GM12865 (cell line): Measurements from ENCODE around the gene WWC1.

Source experiments
- DNase-seq: peaks from one replicate; pipeline ENCODE4 v3.0.0; 2010; ENCODE audit warnings: low read depth
- H3K4me3 ChIP-seq: 2 replicates; pipeline ENCODE4 v1.5.1; 2011; ENCODE audit warnings: mild to moderate bottlenecking, low read depth, low read length, control low read depth
- TF ChIP-seq, protein P1 (sequence below): IDR thresholded peaks from 2 replicates; pipeline ENCODE4 v1.5.1; 2011; ENCODE audit warnings: low read length, control low read depth, low read depth, inconsistent platforms; ENCODE audit not compliant: insufficient read depth; ENCODE audit errors: missing control alignments

The WWC1 gene

DNA sequence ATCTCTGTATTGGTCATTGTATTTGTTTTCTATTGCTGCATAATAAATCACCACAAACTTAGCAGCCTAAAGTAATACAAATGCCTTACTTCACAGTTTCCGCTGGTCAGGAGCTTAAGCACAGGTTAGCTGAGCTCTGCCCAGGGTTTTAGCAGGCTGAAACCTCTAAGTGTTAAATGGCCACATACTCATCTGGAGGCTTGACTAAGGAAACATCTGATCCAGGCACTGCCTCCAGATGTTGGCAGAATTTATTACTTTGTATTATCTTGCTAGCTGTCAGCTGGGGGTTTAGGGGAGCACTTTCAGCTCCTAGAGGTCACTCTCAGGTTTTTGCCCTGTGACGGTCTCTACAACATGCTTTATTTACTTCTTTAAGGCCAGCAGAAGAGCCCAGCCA is 171.6 kb downstream of the WWC1 start:
- H3K4me3 ChIP-seq, result no peak overlapping the region
- no peak for DNase-seq
- TF ChIP-seq, protein P1, sequence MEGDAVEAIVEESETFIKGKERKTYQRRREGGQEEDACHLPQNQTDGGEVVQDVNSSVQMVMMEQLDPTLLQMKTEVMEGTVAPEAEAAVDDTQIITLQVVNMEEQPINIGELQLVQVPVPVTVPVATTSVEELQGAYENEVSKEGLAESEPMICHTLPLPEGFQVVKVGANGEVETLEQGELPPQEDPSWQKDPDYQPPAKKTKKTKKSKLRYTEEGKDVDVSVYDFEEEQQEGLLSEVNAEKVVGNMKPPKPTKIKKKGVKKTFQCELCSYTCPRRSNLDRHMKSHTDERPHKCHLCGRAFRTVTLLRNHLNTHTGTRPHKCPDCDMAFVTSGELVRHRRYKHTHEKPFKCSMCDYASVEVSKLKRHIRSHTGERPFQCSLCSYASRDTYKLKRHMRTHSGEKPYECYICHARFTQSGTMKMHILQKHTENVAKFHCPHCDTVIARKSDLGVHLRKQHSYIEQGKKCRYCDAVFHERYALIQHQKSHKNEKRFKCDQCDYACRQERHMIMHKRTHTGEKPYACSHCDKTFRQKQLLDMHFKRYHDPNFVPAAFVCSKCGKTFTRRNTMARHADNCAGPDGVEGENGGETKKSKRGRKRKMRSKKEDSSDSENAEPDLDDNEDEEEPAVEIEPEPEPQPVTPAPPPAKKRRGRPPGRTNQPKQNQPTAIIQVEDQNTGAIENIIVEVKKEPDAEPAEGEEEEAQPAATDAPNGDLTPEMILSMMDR, result no peak

DNA sequence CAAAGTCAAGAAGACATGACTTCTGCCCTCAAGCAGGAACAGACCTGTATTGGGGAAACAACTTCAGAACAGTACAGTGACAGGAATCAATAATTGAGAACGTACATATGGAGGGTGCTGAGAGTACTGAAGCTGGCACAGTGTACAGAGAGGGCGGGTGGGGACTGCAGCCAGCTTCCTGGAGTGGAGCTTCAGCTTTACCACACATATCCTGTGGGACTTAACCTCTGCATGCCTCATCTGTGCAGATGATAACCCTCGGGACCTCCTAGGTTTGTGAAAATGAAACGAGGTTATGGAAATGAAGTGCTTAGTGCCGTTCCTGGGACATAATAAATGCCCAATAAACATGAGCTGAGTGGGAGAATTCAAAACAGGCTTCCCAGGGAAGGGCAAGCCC is 172.8 kb downstream of the WWC1 start:
- no peak for DNase-seq
- H3K4me3 ChIP-seq, result no peak overlapping the region
- TF ChIP-seq, protein P1, result no peak

DNA sequence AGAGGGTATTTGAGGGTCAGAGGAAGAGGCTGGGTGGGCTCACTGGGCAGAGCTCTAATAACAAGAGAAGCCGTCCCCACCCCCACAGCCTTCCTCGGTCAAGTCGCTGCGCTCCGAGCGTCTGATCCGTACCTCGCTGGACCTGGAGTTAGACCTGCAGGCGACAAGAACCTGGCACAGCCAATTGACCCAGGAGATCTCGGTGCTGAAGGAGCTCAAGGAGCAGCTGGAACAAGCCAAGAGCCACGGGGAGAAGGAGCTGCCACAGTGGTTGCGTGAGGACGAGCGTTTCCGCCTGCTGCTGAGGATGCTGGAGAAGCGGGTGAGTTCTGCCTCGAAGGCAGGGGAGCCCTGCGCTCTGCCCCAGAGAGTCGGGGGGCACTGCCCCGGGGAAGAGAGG is 173.2 kb downstream of the WWC1 start:
- H3K4me3 ChIP-seq, result no peak overlapping the region
- no peak for DNase-seq
- TF ChIP-seq, protein P1, result no peak

DNA sequence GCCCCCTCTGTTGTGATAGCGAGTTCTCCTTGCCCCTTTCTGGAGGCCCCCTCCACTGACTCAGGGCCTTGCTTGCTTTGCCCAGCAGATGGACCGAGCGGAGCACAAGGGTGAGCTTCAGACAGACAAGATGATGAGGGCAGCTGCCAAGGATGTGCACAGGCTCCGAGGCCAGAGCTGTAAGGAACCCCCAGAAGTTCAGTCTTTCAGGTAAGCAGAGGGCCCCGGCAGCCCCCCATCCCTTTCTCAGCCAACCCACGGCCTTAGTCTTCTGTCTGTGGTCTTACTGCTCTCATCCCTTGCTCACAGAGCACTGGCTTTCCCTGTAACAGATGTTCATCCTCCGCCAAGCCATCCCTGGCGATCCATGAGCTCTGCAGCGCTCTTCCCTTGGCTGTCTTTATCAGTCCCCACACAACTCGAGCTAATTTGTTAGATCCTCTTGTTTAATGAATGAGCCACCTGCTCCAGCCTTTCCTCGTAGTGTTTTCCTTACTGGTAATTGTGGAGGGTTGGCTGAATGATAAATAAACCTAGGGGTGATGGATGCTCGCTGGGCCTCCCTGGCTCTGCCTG is 176.4 kb downstream of the WWC1 start:
- no peak for DNase-seq
- H3K4me3 ChIP-seq, result no peak overlapping the region
- TF ChIP-seq, protein P1, result no peak

DNA sequence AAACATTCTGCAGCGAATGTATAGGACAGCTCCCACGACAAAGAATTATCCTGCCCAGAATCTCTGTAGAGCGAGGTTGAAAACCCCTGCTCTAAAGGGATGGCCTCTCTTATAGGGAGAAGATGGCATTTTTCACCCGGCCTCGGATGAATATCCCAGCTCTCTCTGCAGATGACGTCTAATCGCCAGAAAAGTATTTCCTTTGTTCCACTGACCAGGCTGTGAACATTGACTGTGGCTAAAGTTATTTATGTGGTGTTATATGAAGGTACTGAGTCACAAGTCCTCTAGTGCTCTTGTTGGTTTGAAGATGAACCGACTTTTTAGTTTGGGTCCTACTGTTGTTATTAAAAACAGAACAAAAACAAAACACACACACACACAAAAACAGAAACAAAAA is 177.4 kb downstream of the WWC1 start:
- no peak overlapping the region for H3K4me3 ChIP-seq
- TF ChIP-seq, protein P1, result no peak
- DNase-seq, result no peak

DNA sequence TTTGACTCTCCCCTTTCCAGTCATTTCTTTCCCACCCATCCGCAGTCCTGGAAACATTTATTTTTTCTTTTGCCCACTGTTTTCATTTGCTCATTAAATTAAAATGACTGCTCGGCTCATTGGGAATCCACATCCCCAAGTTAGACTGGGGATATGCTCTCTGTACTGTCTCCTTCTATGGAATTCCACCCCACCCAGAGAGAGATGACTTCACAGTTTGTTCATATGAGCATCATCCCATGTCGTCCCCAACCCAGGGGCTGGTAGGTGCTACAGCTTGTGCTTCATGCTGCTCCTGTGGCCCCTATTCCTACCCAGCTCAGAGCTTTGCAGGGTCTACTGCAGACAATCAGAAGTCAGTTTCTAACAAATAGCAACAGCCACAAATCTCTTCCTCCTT is 178.4 kb downstream of the WWC1 start:
- no peak for DNase-seq
- H3K4me3 ChIP-seq, result no peak overlapping the region
- TF ChIP-seq, protein P1, result no peak

DNA sequence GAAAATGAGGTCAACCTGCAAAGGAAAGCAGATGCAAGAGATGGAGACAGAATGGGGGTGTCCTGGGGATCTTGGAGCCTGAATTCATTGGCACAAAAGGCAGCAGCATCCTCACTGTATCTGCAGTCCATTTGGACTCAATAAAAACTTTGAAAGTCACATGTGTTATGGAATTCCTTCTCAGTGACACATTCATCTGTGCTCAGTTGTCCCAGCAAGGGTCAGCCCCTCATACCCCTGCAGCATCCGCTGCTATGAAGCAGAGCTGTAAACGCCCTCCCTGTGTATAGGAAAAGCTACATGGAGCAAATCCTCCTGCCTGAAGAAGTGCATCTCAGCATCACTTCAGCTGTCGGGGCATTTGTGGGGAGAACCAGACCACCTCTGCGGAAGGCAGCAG is 180.3 kb downstream of the WWC1 start:
- DNase-seq, result no peak

More for the DNA sequence above, 180.3 kb downstream of the WWC1 start:
- H3K4me3 ChIP-seq, result no peak overlapping the region
- TF ChIP-seq, protein P1, result no peak
